NCI-H345 (cell line): ENCODE data around the gene TBC1D1.

Experiments
- DNase-seq: peaks from one replicate; lab custom pipeline; 2025; lab: John Stamatoyannopoulos, UW

TBC1D1 gene

DNA sequence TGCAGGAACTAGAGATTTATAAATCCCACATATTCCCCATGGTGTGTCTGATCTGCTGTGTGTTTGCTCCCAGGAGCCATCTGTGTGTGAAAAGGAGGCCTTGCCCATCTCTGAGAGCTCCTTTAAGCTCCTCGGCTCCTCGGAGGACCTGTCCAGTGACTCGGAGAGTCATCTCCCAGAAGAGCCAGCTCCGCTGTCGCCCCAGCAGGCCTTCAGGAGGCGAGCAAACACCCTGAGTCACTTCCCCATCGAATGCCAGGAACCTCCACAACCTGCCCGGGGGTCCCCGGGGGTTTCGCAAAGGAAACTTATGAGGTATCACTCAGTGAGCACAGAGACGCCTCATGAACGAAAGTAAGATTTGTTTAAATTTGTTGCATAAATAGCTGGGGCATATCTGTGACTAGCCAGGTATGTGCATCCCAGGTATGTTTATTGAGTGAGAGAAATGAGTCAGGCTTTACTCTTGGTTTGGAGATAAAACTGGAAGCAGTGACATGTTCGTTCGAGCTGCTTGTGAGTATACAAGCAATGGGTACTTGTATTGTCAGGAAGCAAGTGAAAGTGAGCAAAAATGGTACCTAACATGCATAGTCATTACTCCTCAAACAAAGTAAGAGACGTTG is 158.8 kb downstream of the TBC1D1 start:
- DNase-seq, result no peak

DNA sequence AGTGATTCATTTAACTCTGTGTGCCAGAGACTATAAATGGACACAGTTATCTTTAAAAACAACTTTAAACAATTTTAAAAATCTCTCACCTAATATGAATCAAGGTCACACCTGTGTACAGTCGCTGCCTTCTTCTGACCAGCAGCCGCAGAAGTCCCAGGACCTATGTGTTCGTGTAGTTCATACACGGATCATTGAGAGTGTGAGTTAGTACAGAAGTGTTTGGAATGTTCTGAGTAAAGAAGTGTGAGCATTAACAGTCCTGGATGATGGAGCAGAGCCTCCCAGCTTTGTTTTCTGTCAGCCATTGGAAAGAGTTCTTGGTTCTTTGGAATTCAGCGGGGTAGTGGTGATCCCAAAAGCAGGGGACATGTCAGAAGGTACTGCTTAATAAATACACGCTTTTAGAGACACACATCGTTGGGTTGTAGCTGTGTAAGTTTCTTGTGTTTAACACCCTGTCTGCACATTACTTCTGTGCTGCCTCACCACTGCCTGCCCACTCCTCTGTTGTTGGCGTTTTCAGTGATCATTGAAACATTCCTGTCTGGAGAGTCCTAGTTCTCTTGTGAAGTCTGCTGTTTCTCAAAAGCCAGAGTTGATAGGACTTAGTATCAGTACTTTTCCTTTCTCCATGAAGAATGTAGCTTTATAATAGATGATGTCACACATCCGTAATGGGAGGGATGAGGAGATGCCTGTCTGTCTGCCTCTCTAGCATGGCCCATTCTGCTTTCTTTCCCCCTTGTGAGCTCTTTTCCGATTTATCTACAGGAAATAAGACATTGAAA is 159.9 kb downstream of the TBC1D1 start:
- DNase-seq, result no peak

DNA sequence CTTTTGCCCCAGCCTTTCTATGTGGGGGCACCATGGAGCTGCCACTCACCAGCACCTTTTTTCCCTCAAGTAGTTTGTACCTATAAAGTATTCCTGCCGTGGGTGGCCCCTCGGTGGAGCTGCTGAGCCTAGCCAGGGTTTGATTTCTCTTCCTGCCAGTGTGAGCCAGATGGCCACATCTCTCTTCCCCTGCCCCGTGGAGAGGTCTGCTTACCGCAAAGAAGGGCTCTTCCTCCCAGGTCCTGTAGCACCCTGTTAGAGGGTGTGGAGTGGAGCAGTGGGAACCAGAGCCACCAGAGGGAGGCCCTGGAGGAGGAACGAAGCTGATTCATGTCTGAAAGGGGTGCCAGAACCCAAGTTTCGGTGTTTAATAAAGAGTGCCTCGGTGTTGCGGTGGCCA is 164.7 kb downstream of the TBC1D1 start:
- no peak for DNase-seq

DNA sequence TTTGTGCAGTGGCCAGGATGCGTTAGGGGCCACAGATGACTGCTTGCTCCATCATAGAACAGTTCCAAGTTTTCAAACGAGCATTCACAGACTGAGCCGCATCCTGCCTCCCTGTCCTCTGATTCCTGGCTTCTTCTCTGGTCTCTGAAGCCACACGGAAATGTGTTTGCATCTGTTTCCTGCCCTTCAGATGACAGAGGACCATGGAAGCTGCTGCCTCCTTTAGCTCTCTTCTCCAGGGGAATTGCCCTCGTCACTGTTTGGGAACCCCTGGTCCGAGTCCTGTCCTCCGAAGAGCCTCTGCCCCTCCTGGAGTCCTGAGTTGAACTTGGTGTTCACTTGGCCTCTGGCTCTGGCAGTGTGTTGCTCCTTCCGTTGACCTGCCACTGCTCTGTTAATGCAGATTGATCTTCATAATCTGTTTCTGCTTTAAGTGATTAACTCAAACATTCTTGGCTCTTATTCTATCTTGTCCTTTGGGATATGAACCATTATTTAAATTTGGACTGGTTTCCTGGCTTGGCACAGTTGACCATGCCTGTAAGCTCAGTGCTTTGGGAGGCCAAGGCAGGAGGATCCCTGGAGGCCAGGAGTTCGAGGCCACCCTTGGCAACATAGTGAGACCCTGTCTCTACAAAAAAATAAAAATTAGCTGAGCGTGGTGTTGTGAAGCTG is 165.3 kb downstream of the TBC1D1 start:
- no peak for DNase-seq

DNA sequence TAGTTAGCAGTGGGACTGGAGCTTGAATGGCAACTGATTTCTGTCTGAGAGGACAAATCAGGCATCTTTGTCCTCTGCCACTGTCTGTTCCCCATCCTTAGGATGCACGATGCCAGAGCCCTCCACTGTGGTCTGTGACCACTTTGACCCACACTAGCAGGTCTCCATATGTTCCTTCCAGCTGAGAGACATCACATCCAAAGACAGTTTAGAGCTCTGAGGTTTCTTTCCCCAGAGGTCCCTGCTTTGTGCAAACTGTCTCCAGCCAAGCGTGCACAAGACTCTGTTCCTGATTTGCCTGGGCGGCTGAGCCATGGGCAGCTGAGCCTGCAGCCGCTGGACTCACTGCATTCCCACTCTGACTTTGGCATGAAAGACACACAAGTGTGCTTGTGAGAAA is 167.3 kb downstream of the TBC1D1 start:
- DNase-seq, result no peak

DNA sequence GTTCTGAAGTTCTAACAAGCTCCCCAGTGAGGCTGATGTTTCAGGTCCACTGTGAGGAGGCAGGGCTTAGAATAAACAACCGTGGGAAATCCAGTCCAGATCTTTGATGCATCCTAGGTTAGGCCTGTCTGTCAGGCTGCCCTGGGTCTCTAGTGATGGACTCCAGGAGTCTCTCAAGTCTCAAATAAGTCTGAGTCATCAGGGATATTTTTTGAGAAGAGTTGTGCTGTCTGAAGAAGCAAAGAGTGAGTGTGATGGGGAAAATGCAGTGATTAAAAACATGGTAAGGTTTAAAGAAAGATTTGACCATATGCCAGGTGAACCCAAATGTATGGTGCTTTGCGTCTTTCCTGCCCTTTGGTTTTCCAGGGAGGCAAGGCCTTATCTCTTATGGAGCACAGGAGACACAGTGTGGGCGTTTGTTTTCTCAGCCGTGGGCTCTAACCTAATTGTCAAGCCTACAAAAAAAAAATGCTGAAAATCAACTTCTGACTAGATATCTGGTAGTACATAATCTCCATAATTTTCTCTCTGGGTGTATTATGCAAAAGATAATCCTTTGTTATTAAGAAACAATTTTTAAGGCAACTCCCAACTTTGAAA is 170.0 kb downstream of the TBC1D1 start:
- no peak for DNase-seq

DNA sequence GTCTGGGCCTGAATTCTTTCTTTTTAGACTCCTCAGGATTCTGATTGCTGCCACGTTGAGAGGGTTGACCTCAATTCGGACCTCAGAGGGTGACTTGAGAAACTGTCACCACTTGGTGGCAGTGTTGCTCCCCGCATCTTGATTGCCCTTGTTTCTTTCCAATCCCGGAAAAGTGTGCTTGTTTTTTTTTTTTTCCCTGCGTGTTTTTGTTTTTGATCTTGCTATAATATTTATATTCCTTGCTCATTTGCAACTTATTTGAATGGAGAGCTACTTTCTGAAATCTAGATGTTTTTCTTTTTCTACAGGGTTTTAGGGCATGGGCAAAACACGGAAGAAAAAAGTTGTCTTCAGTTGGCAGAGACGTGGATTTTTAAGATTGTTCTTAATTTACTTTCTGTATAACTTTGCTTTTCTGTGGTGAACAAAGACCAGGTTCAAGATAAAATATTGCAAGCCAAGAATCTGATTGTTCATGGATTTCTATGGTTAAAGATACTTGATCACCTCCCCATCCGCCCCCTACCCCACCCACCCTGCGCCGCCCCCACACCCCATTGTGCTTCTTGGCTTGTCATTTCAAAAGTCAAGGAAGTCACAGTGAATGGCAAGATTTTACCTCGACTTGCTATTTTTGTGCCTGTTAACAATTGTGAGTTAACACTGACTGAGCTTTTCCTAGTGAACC is 171.3 kb downstream of the TBC1D1 start:
- peak; percentile 39 for DNase-seq

DNA sequence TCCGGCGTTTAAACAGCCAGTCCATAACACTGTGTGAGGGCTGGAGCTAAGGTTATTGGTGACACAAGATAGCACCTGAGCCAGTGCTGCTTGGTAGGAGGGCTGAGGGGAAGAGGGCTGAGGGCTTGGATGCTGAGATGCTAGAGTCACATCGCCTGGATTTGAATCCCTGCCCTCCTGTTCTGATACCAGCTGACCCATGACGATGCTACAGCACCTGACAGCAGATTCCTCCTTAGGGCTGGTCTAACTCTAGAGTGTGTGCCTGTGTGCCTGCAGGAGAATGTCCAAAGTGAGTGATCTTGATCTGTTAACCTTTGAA is 171.9 kb downstream of the TBC1D1 start:
- DNase-seq, result no peak

DNA sequence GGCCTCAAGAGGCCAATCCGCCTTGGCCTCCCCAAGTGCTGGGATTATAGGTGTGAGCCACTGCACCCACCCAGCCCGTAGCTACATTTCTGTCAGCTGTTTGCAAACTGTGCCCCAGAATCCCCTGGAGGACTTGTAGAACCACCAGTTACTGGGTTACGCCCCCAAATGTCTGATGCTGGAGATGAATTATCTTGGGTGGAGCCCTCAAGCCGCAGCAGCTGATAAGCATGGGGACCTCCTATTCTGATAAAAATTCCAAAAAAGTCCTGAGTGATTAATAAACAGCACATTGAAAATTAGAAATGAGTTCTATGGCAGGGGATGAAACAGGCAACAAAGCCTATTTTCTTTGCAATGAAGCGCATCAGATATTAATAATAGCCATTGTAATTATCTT is 174.3 kb downstream of the TBC1D1 start:
- no peak for DNase-seq

DNA sequence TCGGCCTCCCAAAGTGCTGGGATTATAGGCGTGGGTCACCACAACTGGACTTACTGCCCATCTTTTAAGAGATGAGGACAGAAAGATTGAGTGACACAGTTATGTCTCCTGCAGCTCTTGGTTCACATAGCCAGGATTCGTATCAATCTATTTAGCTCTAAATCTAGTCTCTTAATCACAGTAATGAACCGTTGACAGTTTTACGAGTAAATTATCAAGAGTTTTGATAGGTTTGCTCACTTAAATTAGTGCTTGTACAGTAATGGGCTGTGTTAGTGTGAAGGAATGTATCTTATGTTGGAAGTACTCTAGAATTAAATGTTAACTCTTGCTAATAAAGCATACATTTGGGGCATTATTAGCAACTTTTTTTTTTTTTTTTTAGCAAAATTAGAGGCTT is 175.0 kb downstream of the TBC1D1 start:
- no peak for DNase-seq

DNA sequence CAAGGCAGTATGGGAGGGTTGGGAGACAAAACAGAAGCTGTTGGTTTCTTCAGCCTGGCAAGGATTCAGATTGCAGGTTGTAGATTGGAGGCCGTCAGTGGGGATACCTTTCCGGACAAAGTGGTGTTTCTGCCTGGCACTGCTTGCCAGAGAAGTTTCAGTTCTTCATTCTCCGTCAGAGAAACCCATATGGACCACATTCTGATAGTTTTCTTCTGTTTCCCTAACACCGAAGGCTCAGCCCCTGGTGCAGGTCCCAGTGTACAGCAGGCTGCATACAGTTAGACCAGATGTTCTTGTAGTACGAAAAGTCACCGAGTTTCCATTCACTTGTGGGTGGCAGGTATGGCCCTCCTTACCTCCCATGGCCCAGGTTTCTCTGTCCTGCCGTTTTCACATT is 176.6 kb downstream of the TBC1D1 start:
- no peak for DNase-seq

DNA sequence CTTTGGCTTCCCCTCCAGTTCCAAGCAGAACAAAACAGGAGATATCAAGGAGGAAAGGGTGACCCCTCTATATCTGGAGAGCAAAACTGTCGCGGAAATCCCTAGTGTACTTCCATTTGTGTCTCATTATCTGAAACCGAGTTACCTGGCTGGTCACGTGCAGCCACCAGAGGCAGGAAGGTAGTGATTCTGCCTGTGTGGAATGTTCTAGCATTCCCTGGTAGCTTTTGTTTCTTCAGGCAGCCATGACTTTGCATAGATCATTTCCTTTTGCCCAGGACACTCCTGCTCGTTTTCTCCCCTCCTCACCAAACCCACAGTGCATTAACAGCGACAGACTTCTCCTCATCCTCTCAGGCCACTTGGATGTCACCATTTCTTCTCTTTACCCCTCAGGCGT is 177.2 kb downstream of the TBC1D1 start:
- DNase-seq, result no peak

DNA sequence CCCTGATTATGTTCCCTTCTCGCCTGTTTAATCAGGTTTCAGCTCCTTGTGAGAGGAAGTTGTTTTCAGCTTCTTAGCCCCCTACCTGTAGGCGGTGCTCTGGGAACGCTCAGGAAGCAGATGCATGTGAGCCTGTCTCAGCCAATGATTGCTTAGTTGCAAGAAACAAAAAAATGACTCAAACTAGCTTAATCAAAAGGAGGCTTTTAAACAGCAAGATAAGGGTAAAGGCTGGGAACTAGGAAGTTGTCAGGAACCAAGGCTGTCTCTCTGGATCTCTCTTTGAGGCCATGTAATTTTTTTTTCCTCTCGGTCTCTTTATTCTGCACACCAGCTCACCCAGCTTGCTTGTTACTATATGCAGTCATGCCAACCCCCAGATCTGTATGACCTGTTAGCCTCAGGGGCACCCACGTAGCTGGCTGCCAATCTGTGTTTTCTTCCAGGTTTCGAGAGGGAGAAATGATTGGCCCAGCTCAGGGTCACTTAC is 178.4 kb downstream of the TBC1D1 start:
- no peak for DNase-seq

DNA sequence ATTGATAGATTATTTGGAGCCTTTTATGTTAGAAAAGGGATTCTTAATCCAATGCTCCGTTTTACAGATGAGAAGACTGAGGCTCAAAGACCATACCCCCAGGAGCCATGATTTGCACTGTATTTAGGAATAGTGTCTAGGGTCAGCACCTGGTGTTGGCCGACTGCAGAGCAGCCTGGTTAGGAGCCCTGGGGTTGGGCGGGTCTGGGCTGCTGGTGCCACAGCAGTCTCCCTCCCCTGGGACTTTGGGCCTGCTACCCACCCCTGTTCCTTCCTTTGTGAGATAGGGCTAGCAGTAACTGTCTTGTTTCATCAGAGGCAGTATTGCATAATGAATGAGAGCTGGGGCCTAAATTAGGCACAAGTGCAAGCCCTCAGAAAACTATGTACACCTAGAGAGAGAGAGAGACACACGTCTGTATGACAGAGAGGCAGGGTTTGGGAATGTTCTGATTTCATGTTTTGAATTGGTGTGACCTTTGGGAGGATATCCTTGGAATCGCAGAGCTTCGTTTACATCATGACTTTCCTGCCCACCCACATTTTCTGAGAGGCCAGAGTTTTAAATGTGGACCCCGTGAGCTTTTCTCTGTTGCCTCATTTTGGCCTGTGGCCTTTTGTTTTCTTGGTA is 181.0 kb downstream of the TBC1D1 start:
- no peak for DNase-seq

DNA sequence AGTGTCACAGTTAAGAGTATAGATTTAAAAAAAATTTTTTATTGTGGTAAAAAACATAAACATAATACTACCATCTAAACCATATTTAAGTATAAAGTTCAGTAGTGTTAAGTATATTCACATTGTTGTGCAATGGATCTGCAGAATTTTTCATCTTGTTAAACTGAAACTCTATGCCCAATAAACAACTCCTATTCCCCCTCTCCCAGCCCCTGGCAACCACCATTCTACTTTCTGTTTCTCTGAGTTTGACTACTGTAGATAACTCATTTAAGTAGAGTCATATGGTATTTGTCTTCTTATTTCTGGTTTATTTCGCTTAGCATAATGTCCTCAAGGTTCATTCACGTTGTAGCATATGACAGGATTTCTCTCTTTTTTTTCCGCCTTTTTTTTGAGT is 181.7 kb downstream of the TBC1D1 start:
- no peak for DNase-seq

DNA sequence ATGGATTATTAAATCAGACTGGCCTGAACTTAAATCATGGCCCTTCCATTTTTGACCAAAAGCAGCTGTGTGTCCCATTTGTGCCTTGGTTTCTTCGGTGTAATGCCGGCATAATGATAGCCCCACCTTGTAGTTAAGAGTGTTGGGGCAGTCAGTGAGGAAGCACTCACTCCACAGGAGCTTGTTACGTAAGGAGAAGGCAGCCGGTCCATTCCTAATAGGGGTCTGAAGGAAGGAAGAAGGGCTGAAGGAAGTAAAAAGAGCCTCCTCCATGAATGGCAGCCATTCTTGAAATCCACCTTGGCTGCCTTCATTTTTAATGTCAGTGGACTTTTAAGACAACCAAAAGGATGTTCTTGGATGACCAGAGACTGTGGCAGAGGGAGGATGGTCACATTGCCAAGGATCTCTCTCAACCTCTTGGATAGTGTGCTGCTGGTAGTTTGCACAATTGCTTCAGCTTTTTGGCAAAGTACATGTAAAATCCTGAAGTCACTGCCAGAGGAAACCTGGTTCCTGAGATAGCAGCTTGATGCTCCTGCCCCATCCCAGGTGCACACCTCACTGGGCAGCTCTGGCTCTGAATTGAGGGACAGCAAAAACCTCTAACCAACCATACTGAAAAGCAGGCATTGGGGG is 182.8 kb downstream of the TBC1D1 start:
- DNase-seq, result no peak

DNA sequence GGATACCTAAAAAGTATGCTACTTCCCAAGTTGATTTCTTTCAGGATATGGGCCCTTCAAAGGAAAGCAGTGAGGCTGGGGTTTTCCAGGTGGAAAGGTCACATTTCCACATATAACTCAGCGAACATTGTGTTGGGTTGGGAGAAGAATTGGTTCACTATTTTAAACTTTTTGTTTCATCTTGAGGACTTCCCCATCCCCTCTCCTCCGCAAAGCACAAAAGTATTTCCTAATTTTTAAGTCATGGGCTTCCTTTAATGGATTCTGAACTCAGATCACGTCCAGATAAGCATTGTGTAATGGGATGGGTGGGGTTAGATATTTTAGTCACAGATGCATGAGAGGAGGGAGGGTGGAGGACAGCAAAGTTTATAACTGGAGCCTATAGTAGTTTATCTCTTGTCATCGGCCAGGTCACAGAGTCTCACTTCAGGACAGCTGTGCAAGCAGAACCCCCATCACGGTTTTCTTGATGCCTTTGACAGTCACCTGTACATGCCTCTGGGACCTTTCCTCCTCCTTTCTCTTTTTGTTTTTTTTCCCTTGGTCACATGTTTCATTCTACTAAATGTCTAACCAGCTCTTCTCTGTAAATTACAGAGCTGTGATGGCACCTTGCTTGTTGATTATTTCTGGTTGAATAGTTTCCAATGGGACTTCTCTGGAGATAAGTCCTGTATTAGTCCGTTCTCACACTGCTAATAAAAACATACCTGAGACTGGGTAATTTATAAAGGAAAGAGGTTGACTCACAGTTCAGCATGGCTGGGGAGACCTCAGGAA is 184.7 kb downstream of the TBC1D1 start:
- DNase-seq, result no peak

DNA sequence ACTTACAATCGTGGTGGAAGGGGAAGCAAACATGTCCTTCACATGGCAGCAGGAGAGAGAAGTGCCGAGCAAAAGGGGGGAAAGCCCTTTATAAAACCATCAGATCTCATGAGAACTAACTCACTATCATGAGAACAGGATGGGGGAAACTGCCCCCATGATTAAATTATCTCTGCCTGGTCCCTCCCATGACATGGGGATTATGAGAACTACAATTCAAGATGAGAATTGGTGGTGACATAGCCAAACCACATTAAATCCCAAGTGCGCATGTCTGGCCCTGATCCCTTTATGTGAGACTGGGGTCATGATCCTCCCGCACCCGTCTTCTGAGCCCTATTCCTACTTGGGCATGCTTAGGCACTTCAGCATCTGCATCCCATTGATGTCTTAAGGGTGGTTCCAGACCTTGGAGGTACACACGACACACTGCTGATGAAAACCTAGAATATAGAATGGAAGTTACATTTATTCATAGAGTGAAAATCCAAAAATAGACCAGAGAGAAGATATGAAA is 185.3 kb downstream of the TBC1D1 start:
- no peak for DNase-seq

DNA sequence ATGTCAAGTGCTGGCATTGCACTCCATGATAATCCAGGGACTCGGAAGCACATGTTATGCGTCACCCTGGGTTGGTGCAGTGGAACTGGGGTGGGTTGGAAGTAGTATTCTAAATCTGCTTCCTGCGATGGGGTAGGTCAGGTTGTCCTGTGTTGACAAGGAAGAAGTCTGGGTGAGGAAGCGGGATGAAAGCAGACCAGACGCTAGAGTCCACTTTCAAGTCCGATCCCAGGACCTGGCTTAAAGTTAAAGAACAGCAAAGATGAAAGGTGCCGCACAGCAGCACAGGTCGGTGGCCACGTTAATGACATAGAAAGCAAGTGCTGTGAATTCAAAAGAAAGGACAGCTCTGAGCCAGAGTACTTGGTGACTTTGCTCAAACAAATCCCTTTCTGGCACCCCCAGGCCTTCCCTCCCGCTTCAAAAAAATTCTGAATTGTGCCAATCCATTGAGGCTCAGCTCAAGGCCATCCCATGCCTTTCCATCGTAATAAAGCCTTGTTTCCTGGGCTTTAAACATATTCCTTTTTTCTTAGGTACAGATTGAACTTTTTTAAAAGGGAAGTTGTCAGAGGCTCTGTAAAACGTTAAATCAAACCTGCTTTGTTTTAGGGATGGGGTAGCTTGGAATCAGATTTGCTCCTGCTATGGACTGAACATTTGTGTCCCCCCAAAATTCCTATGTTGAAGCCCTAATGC is 187.1 kb downstream of the TBC1D1 start:
- DNase-seq, result no peak
